Natural killer cell treated with Interleukin-12 subunit alpha and Interleukin-12 subunit beta and Interleukin-15 and Interleukin-18, amount 100 ng/mL, for 72 hours (primary cell): ENCODE measurements around the gene FAM124A. TPM values are rescaled to one million over a fixed set of nuclear protein-coding genes. Genes with fewer than 3 reads are reported as not detected.

Source experiments
- total RNA-seq, 2 donors: library from RNA; stranded (reverse); gene quantifications; one replicate each; pipeline ENCODE4 v1.2.3, GENCODE V29; 2022

The FAM124A gene
- total RNA-seq, 2 donors from 2014 or later = not detected

Other genes with a start within 250 kb of the FAM124A start
- gene C13orf42, start 111.1 kb upstream of the FAM124A start, total RNA-seq = not detected
- not detected for gene SERPINE3, start 117.3 kb downstream of the FAM124A start, total RNA-seq
- gene INTS6, start 230.6 kb downstream of the FAM124A start, total RNA-seq = 10 to 100 TPM; 66.1 to 92.3 TPM